ENCODE data around the gene MAGEB3.

Gene MAGEB3

DNA sequence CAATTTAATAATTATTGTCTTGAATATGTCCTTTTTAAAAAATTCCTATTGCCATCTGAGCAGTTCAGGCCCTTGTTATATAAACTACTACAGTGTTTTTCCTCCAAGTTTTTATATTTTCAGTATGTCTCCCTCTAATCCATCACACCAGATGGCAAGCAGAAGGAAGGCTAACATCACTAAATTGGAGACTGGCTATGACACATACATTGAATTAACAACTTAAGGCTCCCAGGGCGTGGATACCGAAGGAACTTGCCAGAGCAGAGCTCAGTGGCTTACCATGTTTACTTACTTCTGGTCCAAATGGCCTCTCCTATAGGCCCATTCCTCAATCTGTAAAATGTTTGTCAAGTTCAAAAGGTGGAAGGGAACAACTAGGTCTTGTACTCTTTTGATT is 29.5 kb downstream of the MAGEB3 start:
- H4K20me1 ChIP-seq (ENCODE audit: insufficient read depth, low read length) = no peaks in the 10 kb centered on the region
- H2AFZ ChIP-seq (ENCODE audit: low read length) = no peak overlapping the region
- H3K4me3 ChIP-seq (ENCODE audit: low read length) = no peak overlapping the region
- DNase-seq = no peak
- TF ChIP-seq, protein P1, sequence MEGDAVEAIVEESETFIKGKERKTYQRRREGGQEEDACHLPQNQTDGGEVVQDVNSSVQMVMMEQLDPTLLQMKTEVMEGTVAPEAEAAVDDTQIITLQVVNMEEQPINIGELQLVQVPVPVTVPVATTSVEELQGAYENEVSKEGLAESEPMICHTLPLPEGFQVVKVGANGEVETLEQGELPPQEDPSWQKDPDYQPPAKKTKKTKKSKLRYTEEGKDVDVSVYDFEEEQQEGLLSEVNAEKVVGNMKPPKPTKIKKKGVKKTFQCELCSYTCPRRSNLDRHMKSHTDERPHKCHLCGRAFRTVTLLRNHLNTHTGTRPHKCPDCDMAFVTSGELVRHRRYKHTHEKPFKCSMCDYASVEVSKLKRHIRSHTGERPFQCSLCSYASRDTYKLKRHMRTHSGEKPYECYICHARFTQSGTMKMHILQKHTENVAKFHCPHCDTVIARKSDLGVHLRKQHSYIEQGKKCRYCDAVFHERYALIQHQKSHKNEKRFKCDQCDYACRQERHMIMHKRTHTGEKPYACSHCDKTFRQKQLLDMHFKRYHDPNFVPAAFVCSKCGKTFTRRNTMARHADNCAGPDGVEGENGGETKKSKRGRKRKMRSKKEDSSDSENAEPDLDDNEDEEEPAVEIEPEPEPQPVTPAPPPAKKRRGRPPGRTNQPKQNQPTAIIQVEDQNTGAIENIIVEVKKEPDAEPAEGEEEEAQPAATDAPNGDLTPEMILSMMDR (IDR thresholded peaks at IDR 0.05; ENCODE audit: low read length) = no peak
- TF ChIP-seq EZH2 (optimal IDR thresholded peaks at IDR 0.05; ENCODE audit: low read depth, low read length) (no peak), EZH2phosphoT487 (IDR thresholded peaks at IDR 0.05; ENCODE audit: low read length) (no peak)
- no peak overlapping the region for H3K27ac ChIP-seq (ENCODE audit: low read length)
- no peaks in the 10 kb centered on the region for H3K27me3 ChIP-seq (replicated peaks; ENCODE audit: insufficient read depth, low read length)
- no peaks in the 10 kb centered on the region for H3K79me2 ChIP-seq (ENCODE audit: low read length)
- no peaks in the 10 kb centered on the region for H3K36me3 ChIP-seq (replicated peaks; ENCODE audit: insufficient read depth, low read length)
- no peaks in the 10 kb centered on the region for H3K4me1 ChIP-seq (ENCODE audit: low read length)
- H3K9ac ChIP-seq (ENCODE audit: low read length) = no peak overlapping the region
- no peaks in the 10 kb centered on the region for H3F3A ChIP-seq (ENCODE audit: insufficient read depth, low read length)
- H3K9me3 ChIP-seq (replicated peaks; ENCODE audit: insufficient read depth, low read length) = no peaks in the 10 kb centered on the region
- no peak overlapping the region for H3K4me2 ChIP-seq (ENCODE audit: low read depth, low read length)
- no peaks in the 10 kb centered on the region for H3K9me2 ChIP-seq (replicated peaks; ENCODE audit: insufficient read depth, low read length)

DNA sequence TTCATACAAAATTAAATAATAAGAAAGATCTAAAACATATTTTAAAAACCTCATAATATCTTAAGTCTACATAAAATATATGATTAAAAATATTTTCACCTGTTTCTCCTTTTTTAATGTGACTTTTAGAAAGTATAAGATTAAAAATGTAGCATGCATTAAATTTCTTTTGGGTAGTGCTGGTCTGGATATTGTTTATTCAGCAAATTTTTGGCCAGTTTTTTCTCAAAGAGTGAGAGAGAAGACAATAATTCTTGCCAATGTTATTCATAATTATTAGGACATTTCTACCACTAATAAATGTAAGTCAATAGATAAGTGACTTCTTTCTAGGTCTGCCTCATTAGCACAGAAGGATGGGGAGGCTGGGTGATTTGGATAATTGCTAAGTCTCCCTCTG is 30.6 kb downstream of the MAGEB3 start:
- no peaks in the 10 kb centered on the region for H3K9me3 ChIP-seq (replicated peaks; ENCODE audit: insufficient read depth, low read length)
- no peak for DNase-seq
- H3K27ac ChIP-seq (ENCODE audit: low read length) = no peak overlapping the region
- H3K27me3 ChIP-seq (replicated peaks; ENCODE audit: insufficient read depth, low read length) = no peaks in the 10 kb centered on the region
- no peaks in the 10 kb centered on the region for H3K4me1 ChIP-seq (ENCODE audit: low read length)
- H3K4me3 ChIP-seq (ENCODE audit: low read length) = no peak overlapping the region
- H3K9me2 ChIP-seq (replicated peaks; ENCODE audit: insufficient read depth, low read length) = no peaks in the 10 kb centered on the region
- no peaks in the 10 kb centered on the region for H4K20me1 ChIP-seq (ENCODE audit: insufficient read depth, low read length)
- H3F3A ChIP-seq (ENCODE audit: insufficient read depth, low read length) = no peaks in the 10 kb centered on the region
- no peaks in the 10 kb centered on the region for H3K36me3 ChIP-seq (replicated peaks; ENCODE audit: insufficient read depth, low read length)
- no peak for TF ChIP-seq EZH2phosphoT487 (IDR thresholded peaks at IDR 0.05; ENCODE audit: low read length)
- TF ChIP-seq, protein P1 (IDR thresholded peaks at IDR 0.05; ENCODE audit: low read length) = no peak
- TF ChIP-seq EZH2 (optimal IDR thresholded peaks at IDR 0.05; ENCODE audit: low read depth, low read length) = no peak
- no peak overlapping the region for H3K9ac ChIP-seq (ENCODE audit: low read length)
- H3K4me2 ChIP-seq (ENCODE audit: low read depth, low read length) = no peak overlapping the region
- no peak overlapping the region for H2AFZ ChIP-seq (ENCODE audit: low read length)
- H3K79me2 ChIP-seq (ENCODE audit: low read length) = no peaks in the 10 kb centered on the region

DNA sequence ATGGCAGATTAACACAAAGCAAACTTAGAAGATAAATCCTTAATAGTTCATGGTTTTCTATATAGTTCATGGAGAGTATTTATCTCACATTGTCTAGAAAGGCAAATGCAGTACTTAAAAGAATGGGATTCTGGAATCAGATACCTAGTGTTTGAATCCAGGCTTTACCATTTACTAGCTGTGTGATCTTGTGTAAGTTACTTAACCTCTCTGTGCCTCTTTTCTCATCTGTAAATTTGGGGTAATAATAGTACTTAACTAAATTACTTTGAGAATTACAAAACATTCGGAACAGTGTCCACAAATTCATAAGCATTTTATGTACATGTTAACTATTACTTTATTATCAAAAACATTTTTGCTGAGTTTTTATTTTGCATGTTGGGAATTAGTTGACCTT is 32.3 kb downstream of the MAGEB3 start:
- TF ChIP-seq, protein P1 (IDR thresholded peaks at IDR 0.05; ENCODE audit: low read length) = no peak
- no peak for TF ChIP-seq EZH2phosphoT487 (IDR thresholded peaks at IDR 0.05; ENCODE audit: low read length)
- TF ChIP-seq EZH2 (optimal IDR thresholded peaks at IDR 0.05; ENCODE audit: low read depth, low read length) = no peak
- no peaks in the 10 kb centered on the region for H3K79me2 ChIP-seq (ENCODE audit: low read length)
- no peak overlapping the region for H3K27ac ChIP-seq (ENCODE audit: low read length)
- no peaks in the 10 kb centered on the region for H3K9me3 ChIP-seq (replicated peaks; ENCODE audit: insufficient read depth, low read length)
- no peaks in the 10 kb centered on the region for H3K36me3 ChIP-seq (replicated peaks; ENCODE audit: insufficient read depth, low read length)
- no peaks in the 10 kb centered on the region for H3K27me3 ChIP-seq (replicated peaks; ENCODE audit: insufficient read depth, low read length)
- H2AFZ ChIP-seq (ENCODE audit: low read length) = no peak overlapping the region
- no peak for DNase-seq
- H3K4me2 ChIP-seq (ENCODE audit: low read depth, low read length) = no peak overlapping the region
- H3K4me1 ChIP-seq (ENCODE audit: low read length) = no peaks in the 10 kb centered on the region
- no peaks in the 10 kb centered on the region for H3F3A ChIP-seq (ENCODE audit: insufficient read depth, low read length)
- H3K4me3 ChIP-seq (ENCODE audit: low read length) = no peak overlapping the region
- no peaks in the 10 kb centered on the region for H4K20me1 ChIP-seq (ENCODE audit: insufficient read depth, low read length)
- no peak overlapping the region for H3K9ac ChIP-seq (ENCODE audit: low read length)
- H3K9me2 ChIP-seq (replicated peaks; ENCODE audit: insufficient read depth, low read length) = no peaks in the 10 kb centered on the region

Measured in MM.1S (cell line).